Activated CD8-positive, alpha-beta memory T cell treated with anti-CD3 and anti-CD28 coated beads for 4 hours (primary cell): ENCODE data around the gene RUNX2.

Experiments
- DNase-seq, 2 donors: peaks; one replicate each; pipeline ENCODE4 v3.0.0-alpha.2; 2020; ENCODE audit warnings: low read depth in 2 of 2

RUNX2 gene

DNA sequence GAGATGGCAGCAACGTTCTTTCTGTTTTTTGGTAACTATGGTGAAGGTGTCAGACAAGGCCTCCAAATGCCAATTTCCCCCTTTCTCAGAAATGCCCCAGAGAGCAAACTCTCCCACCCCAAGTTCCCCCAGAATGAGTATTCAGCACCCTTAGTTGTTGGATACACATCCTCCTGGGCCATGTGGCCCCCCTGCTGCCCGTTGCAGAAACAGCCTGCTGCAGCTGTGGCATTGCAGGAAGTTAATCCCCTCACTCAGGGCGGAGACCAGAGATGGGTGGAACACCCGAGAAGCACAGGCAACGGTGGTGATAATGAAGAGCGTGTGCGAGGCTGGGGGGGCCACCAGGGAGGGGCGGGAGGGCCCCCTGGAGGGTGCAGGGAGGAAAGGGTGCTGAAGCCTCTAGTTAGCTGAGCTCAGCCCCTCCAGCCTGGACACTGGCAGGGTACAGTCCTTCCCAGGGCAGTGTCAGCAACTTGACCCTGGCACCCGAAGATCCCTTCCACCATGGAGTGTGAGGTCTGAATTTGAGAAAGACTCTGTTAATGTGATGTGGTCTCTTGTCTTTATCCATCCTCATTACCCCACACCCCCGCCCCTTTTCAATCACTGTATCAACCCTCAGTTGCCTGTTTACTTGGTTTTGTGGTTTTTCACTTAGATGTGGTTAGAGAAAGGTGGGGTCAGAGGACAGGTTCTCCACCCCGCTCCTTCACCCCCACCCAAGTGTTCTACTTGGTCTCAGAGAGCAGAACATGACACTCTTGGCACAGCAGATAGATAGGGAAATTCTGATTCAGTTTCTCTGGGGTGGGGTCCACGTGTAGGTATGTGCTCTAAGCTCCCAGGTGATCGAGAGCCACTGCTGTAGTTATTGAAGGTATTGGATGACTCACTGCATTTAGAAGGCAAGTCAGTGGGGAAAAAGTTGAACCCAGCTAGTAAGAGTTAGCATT, 258.4 kb downstream of the RUNX2 start:
- DNase-seq: peak; percentile 2 to 40

DNA sequence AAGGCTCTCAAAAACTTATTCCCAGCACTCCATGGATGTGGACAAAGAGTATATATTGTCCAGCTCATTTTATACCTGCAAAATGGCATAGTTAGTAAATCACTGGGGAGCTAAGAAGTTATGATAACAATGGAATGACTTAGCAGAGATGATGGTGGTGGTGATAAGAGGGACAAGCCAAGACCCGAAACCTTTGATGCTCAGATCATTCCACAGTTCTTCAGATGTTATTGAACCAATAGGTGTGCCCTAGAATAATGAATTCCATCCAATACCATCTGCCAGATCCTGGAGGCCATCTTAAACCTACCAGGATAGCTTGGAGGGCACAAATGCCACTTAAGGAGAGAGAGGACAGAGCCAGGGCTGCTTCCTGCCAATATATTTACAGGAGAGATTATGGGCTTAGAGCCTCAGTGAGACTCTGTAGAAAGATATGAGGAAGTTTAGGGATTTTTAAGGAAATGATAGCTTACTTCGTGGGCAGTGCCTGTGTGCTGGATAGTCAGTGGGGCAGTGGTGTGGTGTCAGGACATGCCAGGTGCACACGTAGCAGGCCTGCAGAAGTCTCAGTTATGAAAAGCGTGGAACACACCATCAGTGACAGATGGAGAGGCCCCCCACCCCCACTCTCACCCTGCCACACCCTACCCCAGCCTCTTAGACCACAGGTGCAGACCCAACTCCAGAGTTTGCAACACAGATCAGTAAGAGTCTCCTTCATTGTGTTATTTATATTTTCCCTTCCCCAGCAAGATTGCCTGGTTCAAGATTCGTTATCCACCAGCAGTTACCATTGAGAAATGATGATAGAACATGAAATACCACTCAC, 259.3 kb downstream of the RUNX2 start:
- no peak for DNase-seq

DNA sequence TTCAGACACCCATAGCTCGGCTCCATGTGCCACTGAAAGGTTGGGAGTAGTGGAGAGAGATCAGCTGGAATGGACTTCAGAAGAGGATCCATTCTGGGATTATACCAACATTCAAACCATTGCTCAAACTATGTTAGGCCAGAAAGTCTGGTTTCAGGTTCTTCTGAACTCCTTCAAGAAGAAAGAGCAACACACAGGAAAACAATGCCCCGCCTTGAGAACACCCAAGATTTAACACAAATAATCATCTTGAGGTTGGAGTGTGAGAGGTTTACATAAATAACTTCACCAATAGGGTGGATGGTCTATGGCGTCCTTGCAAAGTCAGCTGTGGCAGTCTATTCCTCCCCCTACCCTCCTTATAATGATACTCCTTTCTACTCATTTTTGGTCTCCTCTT, 261.2 kb downstream of the RUNX2 start:
- DNase-seq: no peak

DNA sequence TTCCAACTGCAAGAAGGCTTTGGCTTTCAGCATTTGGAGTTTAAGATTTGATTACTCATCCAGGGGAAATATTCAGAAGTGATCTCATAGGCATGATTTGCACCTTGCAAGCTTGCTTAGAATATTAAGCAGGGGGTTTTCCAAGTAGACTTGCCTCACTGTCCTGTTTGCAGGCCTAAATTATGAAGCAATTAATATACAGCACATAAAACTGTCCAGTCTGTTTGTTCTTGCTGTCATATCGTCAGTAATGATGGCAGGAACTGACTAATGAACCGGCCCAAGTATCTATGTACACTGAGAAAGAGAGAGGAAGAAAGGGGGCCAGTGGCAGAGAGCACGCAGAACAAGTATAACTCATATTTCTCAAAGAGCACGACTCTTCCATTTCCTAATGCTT, 262.1 kb downstream of the RUNX2 start:
- no peak for DNase-seq

GRCh38 chr6:45590696-45591184, 262.6 kb downstream of the RUNX2 start:
- DNase-seq: no peak

GRCh38 chr6:45591306-45591705, 263.2 kb downstream of the RUNX2 start:
- no peak for DNase-seq

DNA sequence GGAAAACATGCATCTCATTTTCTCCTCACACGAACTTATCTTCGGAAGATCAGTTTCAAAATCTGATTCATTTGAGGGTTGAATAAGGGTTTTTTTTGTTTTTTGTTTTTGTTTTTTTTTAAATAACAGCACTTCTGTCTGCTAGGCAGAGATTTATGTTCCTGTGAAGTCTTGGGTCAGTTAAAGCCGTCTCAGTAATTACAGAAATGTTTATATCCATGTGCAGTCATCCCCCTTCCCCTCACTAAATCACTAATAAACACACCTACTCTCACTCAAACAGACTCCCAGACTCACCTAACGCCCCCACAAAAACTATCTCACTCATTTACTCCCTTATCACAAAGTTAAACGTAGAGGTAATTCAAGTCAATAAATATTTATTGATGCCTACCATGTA, 263.8 kb downstream of the RUNX2 start:
- DNase-seq: no peak

GRCh38 chr6:45592991-45593390, 264.9 kb downstream of the RUNX2 start:
- DNase-seq: no peak

GRCh38 chr6:45595010-45595851, 267.1 kb downstream of the RUNX2 start:
- DNase-seq: no peak

- DNase-seq: no peak
Observed at GRCh38 chr6:45597424-45597823, 269.3 kb downstream of the RUNX2 start.

DNA sequence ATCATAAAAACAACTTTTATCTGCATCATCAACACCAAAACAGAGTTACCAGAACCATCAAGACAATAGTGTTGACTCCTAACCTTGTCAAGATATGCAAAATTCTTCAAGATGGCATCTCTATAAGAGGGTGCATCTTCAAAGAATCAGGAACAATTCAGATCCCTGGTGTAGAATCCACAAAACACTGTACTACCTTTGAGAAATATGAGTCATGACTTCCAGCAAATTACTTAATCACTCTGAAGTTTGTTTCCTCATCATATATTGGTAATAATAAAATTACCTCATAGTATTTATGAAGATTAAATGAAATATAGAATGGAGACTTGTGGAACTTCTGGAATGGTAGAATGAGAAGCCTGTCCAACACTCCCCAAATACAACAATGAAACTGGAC, 270.9 kb downstream of the RUNX2 start:
- no peak for DNase-seq

DNA sequence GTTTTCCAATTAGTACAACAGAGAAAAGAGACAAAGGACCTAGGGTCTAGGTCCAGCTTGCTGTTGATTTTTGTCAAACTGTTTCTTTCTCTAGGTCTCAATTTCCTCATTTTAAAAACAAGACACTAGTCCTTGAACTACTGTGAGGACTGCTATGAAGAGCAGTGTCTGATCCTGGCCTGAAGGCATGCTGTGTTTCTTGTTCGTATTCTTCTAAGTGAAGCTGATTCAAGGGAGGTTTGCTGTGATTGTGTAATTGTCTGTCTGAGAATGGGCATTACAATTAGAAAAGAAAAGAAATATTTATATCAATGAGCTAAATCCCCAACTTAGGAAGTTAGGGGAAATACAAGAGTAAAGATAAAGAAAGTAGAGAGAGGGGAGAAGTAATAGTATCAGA, 277.8 kb downstream of the RUNX2 start:
- DNase-seq: no peak

- DNase-seq: no peak
Observed at GRCh38 chr6:45606831-45607400, 278.8 kb downstream of the RUNX2 start.

GRCh38 chr6:45607798-45608197, 279.7 kb downstream of the RUNX2 start:
- DNase-seq: no peak

DNA sequence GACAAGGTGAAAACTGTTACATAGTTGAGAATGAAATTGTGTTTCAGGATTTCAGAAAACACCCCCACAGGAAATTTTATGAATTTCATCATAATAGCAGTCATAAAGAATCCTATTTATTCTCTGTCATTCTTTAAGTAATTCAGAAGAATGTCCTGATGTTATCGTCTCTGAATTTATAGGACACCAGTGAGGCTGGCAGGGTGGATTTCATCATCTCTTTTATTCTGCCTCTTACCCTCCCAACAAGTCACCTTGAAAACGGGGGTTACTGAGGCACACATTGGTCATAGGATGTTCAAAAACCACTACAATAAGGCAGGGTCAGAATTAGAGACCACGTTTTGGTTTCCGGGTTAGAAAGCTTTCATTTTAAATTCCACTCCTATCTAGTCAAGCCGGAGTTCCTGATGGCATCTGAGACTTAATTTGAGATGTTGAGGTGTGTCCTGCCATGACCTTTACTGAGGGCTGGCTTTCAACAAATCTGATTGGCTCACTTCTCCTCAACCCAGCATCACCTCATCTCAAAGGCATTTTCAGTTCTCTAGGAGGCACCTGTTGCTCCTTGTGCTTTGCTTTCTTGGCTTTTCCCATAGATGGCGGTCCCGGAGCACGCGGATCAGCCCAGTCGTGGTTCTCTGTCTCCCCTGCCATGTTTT, 280.3 kb downstream of the RUNX2 start:
- DNase-seq: no peak

GRCh38 chr6:45609141-45609638, 281.1 kb downstream of the RUNX2 start:
- DNase-seq: no peak

DNA sequence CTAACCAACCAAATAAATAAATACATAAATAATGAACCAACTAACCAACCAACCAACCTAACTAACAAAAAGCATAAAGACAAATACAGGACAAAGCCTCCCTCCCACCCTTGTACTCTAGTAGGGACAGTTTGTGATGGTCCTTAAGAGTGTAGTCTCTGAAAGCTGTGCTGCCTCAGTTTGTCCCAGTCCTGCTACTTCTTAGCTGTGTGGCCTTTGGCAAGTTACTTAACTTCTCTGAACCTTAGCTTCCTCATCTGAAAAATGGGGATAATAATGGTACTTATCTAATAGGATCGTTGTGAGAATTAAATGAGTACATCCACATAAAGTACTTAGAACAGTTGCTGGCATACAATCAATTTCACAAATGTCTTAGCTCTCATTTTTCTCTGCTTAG, 282.2 kb downstream of the RUNX2 start:
- DNase-seq: no peak

GRCh38 chr6:45610832-45611231, 282.7 kb downstream of the RUNX2 start:
- no peak for DNase-seq

- no peak for DNase-seq
Observed at GRCh38 chr6:45611491-45611890, 283.4 kb downstream of the RUNX2 start.

DNA sequence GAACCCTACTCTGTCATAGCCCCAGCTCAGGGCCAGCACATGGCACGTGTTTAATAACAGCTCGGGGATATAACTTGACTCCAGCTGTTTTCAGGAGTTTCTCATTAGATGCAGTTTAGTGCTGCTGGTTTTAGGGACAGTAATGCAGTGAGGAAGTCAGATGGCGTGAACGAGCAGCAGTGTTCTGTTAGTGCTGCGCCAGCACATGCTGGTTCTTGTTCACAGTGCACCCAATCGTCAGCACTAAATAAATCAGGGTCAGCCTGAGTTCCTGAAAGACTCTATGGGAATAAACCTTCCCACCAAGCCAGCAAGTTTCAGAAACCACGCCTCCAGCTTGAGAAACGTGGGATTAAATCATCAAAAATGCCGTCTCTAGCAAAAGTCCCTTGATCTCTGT, 285.5 kb downstream of the RUNX2 start:
- DNase-seq: no peak
